ENCODE results near the gene MIPOL1.

- TF ChIP-seq CTCF (conservative IDR thresholded peaks at IDR 0.05; ENCODE audit: low read length), result no peak
- no peak for TF ChIP-seq EZH2phosphoT487 (IDR thresholded peaks at IDR 0.05; ENCODE audit: borderline replicate concordance)
These were observed 272.5 kb downstream of the MIPOL1 start for GRCh38 chr14:37470251-37470650.
